ENCODE results near the gene TMEM121.

TMEM121 gene

GRCh38 chr14:105498430-105499255, 27.7 kb upstream of the TMEM121 start:
- DNase-seq (ENCODE audit: low spot score): no peak

- no peak for DNase-seq (ENCODE audit: low spot score)
These were observed 26.9 kb upstream of the TMEM121 start for GRCh38 chr14:105499256-105500035.

- no peak for DNase-seq (ENCODE audit: low spot score)
These were observed 26.2 kb upstream of the TMEM121 start for GRCh38 chr14:105500036-105500725.

GRCh38 chr14:105500726-105501101, 25.7 kb upstream of the TMEM121 start:
- DNase-seq (ENCODE audit: low spot score): no peak

- no peak for DNase-seq (ENCODE audit: low spot score)
These were observed 24.7 kb upstream of the TMEM121 start for GRCh38 chr14:105501504-105502291.

- no peak for DNase-seq (ENCODE audit: low spot score)
These were observed 23.7 kb upstream of the TMEM121 start for GRCh38 chr14:105502446-105503295.

GRCh38 chr14:105503296-105503640, 23.1 kb upstream of the TMEM121 start:
- no peak for DNase-seq (ENCODE audit: low spot score)

GRCh38 chr14:105503935-105504692, 22.3 kb upstream of the TMEM121 start:
- DNase-seq (ENCODE audit: low spot score): no peak

- no peak for DNase-seq (ENCODE audit: low spot score)
These were observed 21.3 kb upstream of the TMEM121 start for GRCh38 chr14:105505101-105505500.

- DNase-seq (ENCODE audit: low spot score): no peak
These were observed 19.1 kb upstream of the TMEM121 start for GRCh38 chr14:105507247-105507646.

GRCh38 chr14:105508069-105508468, 18.3 kb upstream of the TMEM121 start:
- no peak for DNase-seq (ENCODE audit: low spot score)

GRCh38 chr14:105508601-105509000, 17.8 kb upstream of the TMEM121 start:
- no peak for DNase-seq (ENCODE audit: low spot score)

GRCh38 chr14:105517096-105517495, 9.3 kb upstream of the TMEM121 start:
- no peak for DNase-seq (ENCODE audit: low spot score)

GRCh38 chr14:105519946-105520698, 6.3 kb upstream of the TMEM121 start:
- DNase-seq (ENCODE audit: low spot score): no peak

- DNase-seq (ENCODE audit: low spot score): no peak
These were observed 1.1 kb upstream of the TMEM121 start for GRCh38 chr14:105525326-105525725.

- no peak for DNase-seq (ENCODE audit: low spot score)
These were observed 495 bp downstream of the TMEM121 start for GRCh38 chr14:105526776-105527380.

GRCh38 chr14:105527381-105527825, 1.0 kb downstream of the TMEM121 start:
- peak; percentile 29 for DNase-seq (ENCODE audit: low spot score)

- peak; percentile 97 for DNase-seq (ENCODE audit: low spot score)
These were observed 1.6 kb downstream of the TMEM121 start for GRCh38 chr14:105527826-105528585.

All from D341Med (cell line).